ENCODE measurements around the gene CHRD.

DNA sequence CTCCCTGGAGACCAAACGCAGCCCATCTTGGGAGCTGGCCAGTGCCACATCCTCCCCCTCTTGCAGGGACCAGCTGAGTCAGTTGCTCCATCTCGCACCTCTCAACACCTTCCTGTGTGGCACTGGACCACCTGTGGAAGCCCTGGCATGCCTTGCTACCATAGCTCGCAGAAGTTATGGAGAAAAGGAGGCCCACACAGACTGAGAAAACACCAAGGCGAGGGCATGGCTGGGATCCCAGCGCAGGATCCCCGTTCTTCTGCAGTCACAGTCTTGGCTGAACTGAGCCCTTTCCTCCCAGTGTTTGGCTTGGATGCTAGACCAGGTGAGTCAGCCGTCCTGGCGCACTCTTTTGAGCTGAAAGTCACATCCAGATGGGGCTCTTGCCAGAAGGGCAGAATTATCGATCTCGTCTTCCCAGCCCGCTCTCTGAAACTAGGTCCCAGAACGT lies 46.9 kb downstream of the CHRD start:
- TF ChIP-seq EP300 (IDR thresholded peaks at IDR 0.05) = no peak
- TF ChIP-seq, protein P1, sequence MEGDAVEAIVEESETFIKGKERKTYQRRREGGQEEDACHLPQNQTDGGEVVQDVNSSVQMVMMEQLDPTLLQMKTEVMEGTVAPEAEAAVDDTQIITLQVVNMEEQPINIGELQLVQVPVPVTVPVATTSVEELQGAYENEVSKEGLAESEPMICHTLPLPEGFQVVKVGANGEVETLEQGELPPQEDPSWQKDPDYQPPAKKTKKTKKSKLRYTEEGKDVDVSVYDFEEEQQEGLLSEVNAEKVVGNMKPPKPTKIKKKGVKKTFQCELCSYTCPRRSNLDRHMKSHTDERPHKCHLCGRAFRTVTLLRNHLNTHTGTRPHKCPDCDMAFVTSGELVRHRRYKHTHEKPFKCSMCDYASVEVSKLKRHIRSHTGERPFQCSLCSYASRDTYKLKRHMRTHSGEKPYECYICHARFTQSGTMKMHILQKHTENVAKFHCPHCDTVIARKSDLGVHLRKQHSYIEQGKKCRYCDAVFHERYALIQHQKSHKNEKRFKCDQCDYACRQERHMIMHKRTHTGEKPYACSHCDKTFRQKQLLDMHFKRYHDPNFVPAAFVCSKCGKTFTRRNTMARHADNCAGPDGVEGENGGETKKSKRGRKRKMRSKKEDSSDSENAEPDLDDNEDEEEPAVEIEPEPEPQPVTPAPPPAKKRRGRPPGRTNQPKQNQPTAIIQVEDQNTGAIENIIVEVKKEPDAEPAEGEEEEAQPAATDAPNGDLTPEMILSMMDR (IDR thresholded peaks at IDR 0.05) = no peak
